Pancreas (tissue), 10 donors: ENCODE measurements around the gene EPHB2. TPM values are rescaled to one million over a fixed set of nuclear protein-coding genes. Genes with fewer than 3 reads are reported as not detected.

Source experiments
- ATAC-seq, 4 donors: fragments of 200-7000 bp; cut with Tn5 transposase; one replicate each; pipeline versions ENCODE4 v1.8.0 to v1.9.1; 2020; ENCODE audit warnings: mild to moderate bottlenecking in 4 of 4, moderate library complexity in 4 of 4
- DNase-seq, 6 donors: peaks; one replicate each; pipeline ENCODE4 v3.0.0-alpha.2; 2020
- FAIRE-seq: peaks from 2 replicates; lab custom pipeline; 2012; peaks lifted over from hg19 to GRCh38; lab: Jason Lieb, UNC
- H3K27ac ChIP-seq, 4 donors: fragments of 200-600 bp; sonication (generic); 1 replicate in 3 of 4; 2 replicates in 1 of 4; pipeline versions ENCODE4 v1.5.0 to v1.8.0; 2020
- H3K27me3 ChIP-seq, 4 donors: fragments of 200-600 bp; one replicate each; pipeline ENCODE4 v1.8.0; 2021
- H3K36me3 ChIP-seq, 3 donors: fragments of 200-600 bp; sonication (generic) in 1 of 3; one replicate each; pipeline versions ENCODE4 v1.5.0 to v1.8.0; 2020 to 2021
- H3K4me1 ChIP-seq, 3 donors: fragments of 200-600 bp; one replicate each; pipeline ENCODE4 v1.8.0; 2021
- H3K4me3 ChIP-seq, 4 donors: fragments of 200-600 bp; sonication (generic) in 2 of 4; one replicate each; pipeline versions ENCODE4 v1.5.0 to v1.8.0; 2020 to 2021
- H3K9me3 ChIP-seq, 4 donors: fragments of 200-600 bp; one replicate each; pipeline ENCODE4 v1.8.0; 2021
- CTCF ChIP-seq, 4 donors: fragments of 200-600 bp; sonication (generic) in 3 of 4; IDR thresholded peaks; one replicate each; pipeline versions ENCODE4 v1.5.0 to v1.8.0; 2021; ENCODE audit warnings: antibody characterized with exemption in 4 of 4
- WGBS, 2 donors: extraction: QIAGEN DNeasy Blood & Tissue Kit; methylation state at CpG; one replicate each; pipeline ENCODE4 v1.1.7; 2013; 5-methylcytosine and 5-hydroxymethylcytosine counted together
- intact Hi-C, 3 donors: fragments of 100-400 bp; cut with DNase I; formaldehyde crosslinking; loops; one replicate each; pipeline versions ENCODE4 v1.11.1 to v1.14.2; 2022
- polyA plus RNA-seq, 2 donors: library from polyadenylated mRNA; stranded (reverse); fragments of 200-250 nt; gene quantifications; one replicate each; pipeline ENCODE4 v1.2.3, GENCODE V29; 2013
- total RNA-seq, 6 donors: library from RNA; stranded (reverse); fragmentation: NEBNext Ultra II Directional in 4 of 6; extraction: Animal tissue kit (Norgen Biotek cat#: 25700) in 4 of 6; gene quantifications; one replicate each; pipeline versions ENCODE4 v1.2.1 to v1.2.4, GENCODE V29; 2021 to 2023
- donor health status: healthy with polysubstance abuse.
- donor health status: DM: no; HTN: no; CAD: no; lungs with moderate emphysema.
- donor health status: DM: no; HTN: no; CAD: no.
- donor health status: control.
- donor health status: control.
- donor health status: Bipolar disorder and iron deficiency.
- donor health status: DM: yes; HTN: yes; CAD: no.
- donor health status: DM: no; HTN: no; CAD: no.
- donor health status: DM: no; HTN: no; CAD: no.
- donor health status: DM: yes; HTN: yes; CAD: no.

EPHB2 gene
- total and polyA plus RNA-seq, 8 donors, result 1.3 to 10.0 (median 4.4) TPM

DNA sequence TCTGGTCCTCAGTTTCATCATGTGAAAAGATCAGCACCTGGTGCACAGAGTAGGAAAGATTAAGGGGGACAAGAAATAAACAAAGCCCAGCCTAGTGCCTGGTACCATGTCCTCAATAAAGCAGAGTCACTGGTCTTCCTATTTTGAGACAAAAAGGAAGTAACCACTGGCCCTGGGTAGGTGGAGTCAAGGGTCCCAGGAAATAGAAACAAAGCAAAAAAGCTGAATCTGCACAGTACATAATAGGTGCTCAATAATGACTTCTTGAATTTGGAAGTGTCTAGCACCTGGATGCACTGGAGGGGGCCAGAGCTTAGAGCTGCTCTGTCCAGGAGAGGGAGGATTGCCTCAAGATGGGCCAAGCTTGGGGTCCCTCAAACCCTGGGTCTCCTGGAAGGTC, 1.9 kb upstream of the EPHB2 start:
- Histone ChIP-seq H3K27me3 (no peaks in the 10 kb centered on the region), H3K27ac (no peak overlapping the region), H3K36me3 (no peaks in the 10 kb centered on the region), H3K9me3 (no peaks in the 10 kb centered on the region), H3K4me3 (no peak overlapping the region), H3K4me1 (peaks cover 0 to 5% (median 3%) of the 10 kb centered on the region in 3 donors)
- intact Hi-C loops, result loop anchor here in 2 of 3 donors (10.0 kb wide), 3 partner anchors 156 to 256 kb away; no protein-coding TSS in a partner anchor
- DNase-seq (no peak), ATAC-seq (no peak), FAIRE-seq (no peak)
- TF ChIP-seq CTCF (IDR thresholded peaks at IDR 0.05), result no peak

GRCh38 chr1:22709227-22709626, 1.4 kb upstream of the EPHB2 start:
- Histone ChIP-seq H3K9me3 (no peaks in the 10 kb centered on the region), H3K27ac (no peak overlapping the region), H3K4me1 (peaks cover 0 to 5% (median 3%) of the 10 kb centered on the region in 3 donors), H3K27me3 (no peaks in the 10 kb centered on the region), H3K4me3 (no peak overlapping the region), H3K36me3 (no peaks in the 10 kb centered on the region)
- WGBS, 2 donors, result 76 to 88% methylated on average over 3 of the region's 3 CpGs
- DNase-seq (no peak), FAIRE-seq (no peak), ATAC-seq (no peak)
- TF ChIP-seq CTCF (IDR thresholded peaks at IDR 0.05), result no peak
- intact Hi-C loops, result loop anchor here in 2 of 3 donors (10.0 kb wide), 3 partner anchors 156 to 256 kb away; no protein-coding TSS in a partner anchor

DNA sequence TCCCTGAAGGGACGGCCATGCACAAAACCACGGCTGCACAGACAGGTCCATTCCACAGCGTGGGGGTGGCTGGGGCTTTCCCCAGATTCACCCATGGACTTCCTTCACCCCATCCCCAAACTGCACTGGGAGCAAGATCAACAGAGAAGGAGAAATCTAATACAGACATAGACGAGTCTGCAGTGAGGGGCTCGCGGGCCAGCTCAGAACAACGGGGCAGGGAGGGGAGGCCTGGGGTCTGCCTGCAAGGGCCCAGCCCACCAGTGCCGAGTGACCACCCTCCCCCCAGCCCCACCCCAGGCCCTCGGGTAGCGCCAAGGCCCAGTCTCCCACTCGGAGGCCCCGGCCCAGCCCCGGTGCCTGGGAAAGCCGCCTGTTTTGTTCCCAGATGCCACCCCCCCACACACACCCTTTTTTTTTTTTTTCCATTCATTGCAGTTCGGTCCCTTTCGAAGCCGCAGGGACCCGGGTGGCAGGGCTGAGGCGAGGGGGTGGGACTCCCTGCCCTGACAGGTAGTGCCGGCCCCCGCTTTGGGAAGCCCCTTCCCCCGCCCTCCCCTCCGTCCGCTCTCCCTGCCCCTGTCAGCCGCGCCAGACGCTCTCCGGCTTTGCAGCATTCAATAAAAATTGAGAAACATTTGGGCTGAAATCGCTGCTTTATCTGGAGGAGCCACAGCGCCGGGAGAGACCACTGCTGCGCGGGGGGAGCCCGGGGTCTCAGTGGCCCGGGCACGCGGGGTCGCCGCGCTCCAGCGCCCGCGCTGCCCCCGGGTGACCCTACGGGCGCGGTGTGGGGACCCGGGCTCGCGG, 543 bp upstream of the EPHB2 start:
- H3K27me3 ChIP-seq, result no peaks in the 10 kb centered on the region
- DNase-seq (peak in 5 of 6 donors; percentile 50 to 79 (median 55)), FAIRE-seq (no peak), ATAC-seq (peak; percentile 51 to 74 (median 70))
- no peak overlapping the region for H3K27ac ChIP-seq
- TF ChIP-seq CTCF (IDR thresholded peaks at IDR 0.05), result no peak
- intact Hi-C loops, result loop anchor here in 2 of 3 donors (10.0 kb wide), 3 partner anchors 155 to 255 kb away; no protein-coding TSS in a partner anchor
- no peaks in the 10 kb centered on the region for H3K9me3 ChIP-seq
- peaks cover 0 to 5% (median 3%) of the 10 kb centered on the region in 3 donors for H3K4me1 ChIP-seq
- H3K4me3 ChIP-seq, result peak overlapping the region; percentile 8 to 53 (median 26)
- 5 to 7% methylated on average over 38 to 50 of the region's 50 CpGs for WGBS, 2 donors
- no peaks in the 10 kb centered on the region for H3K36me3 ChIP-seq

- 0 to 1% methylated on average over 31 to 60 of the region's 60 CpGs for WGBS, 2 donors
- no peaks in the 10 kb centered on the region for H3K36me3 ChIP-seq
- intact Hi-C loops, result no loop called here
- FAIRE-seq (no peak), DNase-seq (peak in 2 of 6 donors; percentile 29 to 64), ATAC-seq (peak in 2 of 4 donors; percentile 14 to 30)
- TF ChIP-seq CTCF (IDR thresholded peaks at IDR 0.05), result no peak
- H3K27me3 ChIP-seq, result no peaks in the 10 kb centered on the region
- peaks cover 0 to 5% (median 3%) of the 10 kb centered on the region in 3 donors for H3K4me1 ChIP-seq
- peak overlapping the region; percentile 31 to 67 (median 46) for H3K4me3 ChIP-seq
- no peaks in the 10 kb centered on the region for H3K9me3 ChIP-seq
- no peak overlapping the region for H3K27ac ChIP-seq
Measured at GRCh38 chr1:22711071-22711470, 432 bp downstream of the EPHB2 start.
